Neural cell (in vitro differentiated cells): ENCODE measurements around the gene PLVAP.

Source experiments
- EP300 ChIP-seq: fragments of 450-650 bp; conservative IDR thresholded peaks from 2 replicates; pipeline ENCODE4 v1.6.1; 2014; ENCODE audit warnings: antibody characterized with exemption, mild to moderate bottlenecking, moderate library complexity; ENCODE audit not compliant: poor library complexity, severe bottlenecking
- EZH2 ChIP-seq: fragments of 200-600, 300-800 bp; shearing (Covaris generic), sonication (generic); IDR thresholded peaks from 2 replicates; pipeline ENCODE4 v1.6.1; 2014; ENCODE audit warnings: antibody characterized with exemption, low read length, borderline replicate concordance, mild to moderate bottlenecking; ENCODE audit not compliant: insufficient read depth, poor library complexity, severe bottlenecking
- POLR2AphosphoS5 ChIP-seq: IDR thresholded peaks from 2 replicates; pipeline ENCODE4 v1.6.1; 2012
- TAF1 ChIP-seq: IDR thresholded peaks from 2 replicates; pipeline ENCODE4 v1.6.1; 2012; ENCODE audit warnings: low read depth
- TF ChIP-seq, protein P1 (sequence below): fragments of 450-650 bp; IDR thresholded peaks from 2 replicates; pipeline ENCODE4 v1.5.1; 2014; ENCODE audit warnings: antibody characterized with exemption, mild to moderate bottlenecking, moderate library complexity; ENCODE audit not compliant: poor library complexity, severe bottlenecking

DNA sequence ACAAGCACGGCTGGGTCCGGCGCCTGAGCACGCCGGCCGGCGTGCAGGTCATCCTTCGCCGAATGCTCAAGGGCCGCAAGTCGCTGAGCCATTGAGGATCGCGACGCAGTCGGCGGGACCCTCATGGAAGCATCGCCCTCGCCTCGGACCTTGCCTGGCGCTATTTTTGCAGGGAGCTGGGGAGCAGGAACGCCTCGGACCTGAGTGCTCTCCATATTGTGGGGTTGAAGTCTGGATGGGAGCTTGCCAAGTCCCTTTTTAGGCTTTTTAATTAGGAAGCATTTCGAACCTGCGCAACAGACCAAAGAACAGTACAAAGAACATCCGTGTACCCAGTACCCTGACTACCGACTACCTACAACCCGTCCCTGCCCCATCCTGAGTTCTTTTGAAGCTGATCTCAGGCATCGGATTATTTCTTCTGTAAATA, 70.8 kb downstream of the PLVAP start:
- TF ChIP-seq, protein P1, sequence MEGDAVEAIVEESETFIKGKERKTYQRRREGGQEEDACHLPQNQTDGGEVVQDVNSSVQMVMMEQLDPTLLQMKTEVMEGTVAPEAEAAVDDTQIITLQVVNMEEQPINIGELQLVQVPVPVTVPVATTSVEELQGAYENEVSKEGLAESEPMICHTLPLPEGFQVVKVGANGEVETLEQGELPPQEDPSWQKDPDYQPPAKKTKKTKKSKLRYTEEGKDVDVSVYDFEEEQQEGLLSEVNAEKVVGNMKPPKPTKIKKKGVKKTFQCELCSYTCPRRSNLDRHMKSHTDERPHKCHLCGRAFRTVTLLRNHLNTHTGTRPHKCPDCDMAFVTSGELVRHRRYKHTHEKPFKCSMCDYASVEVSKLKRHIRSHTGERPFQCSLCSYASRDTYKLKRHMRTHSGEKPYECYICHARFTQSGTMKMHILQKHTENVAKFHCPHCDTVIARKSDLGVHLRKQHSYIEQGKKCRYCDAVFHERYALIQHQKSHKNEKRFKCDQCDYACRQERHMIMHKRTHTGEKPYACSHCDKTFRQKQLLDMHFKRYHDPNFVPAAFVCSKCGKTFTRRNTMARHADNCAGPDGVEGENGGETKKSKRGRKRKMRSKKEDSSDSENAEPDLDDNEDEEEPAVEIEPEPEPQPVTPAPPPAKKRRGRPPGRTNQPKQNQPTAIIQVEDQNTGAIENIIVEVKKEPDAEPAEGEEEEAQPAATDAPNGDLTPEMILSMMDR: no peak
- TF ChIP-seq POLR2AphosphoS5 (no peak), TAF1 (no peak), EZH2 (no peak), EP300 (no peak)
